M059J (cell line): ENCODE measurements around the gene MAPK14. TPM values are rescaled to one million over a fixed set of nuclear protein-coding genes. Genes with fewer than 3 reads are reported as not detected.

Experiments used
- DNase-seq: peaks from one replicate; pipeline ENCODE4 v3.0.0-alpha.2; 2012; ENCODE audit warnings: low read depth
- total RNA-seq: library from RNA; depleted of rRNA; stranded (reverse); fragments of >200 nt; shearing (Covaris generic); gene quantifications from 2 replicates; pipeline ENCODE4 v1.2.3, GENCODE V29; 2014

Gene MAPK14
- total RNA-seq, 1 experiment from 2014 or later, result 86.7 TPM

DNA sequence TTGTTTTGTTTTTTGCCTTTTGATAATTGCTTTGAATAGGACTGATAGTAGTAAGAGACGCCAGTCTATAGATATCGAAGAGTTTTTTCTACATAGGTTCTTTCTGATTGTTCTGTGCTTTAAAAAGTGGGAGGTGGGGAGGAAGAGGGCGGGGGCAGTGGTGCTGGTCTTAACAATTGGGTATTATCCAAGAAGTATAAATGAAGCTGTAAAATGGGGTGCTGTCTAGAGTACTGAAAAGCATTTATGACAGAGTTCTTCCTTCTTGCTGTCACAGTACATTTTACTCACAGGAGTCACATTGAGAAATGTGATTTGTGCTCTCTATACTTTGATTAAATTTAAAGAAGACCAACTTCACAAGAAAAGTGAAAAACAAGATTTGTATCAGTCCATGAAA lies 41.0 kb downstream of the MAPK14 start:
- DNase-seq, result no peak

DNA sequence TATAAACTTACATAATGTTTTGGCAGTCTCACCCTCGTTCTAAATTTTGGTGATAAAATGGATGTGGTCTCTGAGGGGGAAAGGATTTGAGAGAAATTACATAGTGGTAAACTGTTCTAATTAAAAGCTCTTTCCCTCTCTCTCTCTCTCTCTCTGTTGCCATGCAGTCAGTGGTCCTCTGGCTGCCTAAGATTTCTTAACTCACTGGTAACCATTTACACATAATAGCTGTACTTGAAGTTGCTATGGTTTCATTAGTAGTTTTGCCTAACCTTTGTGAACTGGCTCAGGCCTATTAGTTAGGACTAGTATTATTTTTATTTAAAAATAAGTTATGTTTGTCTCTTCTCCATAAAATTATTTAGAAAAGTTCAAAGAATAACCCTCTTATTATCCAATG lies 42.0 kb downstream of the MAPK14 start:
- no peak for DNase-seq

DNA sequence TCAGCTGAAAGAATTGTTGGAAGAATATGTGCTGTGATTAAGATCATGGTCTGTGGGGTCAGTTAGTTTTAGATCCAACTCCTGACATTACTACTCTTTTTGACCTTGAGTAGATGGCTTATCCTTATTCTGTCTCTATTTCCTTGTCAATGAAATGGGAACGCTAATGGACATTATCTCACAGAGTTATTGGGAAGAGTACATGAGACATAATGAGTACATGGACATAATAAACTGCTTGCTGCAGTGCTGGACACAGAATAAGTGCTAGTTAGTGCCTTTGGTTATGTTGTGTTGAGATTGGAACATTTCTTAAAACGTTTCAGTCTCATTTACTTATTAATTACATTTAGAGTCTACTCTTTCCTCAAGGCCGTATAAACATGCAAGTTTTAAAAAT lies 42.6 kb downstream of the MAPK14 start:
- no peak for DNase-seq

DNA sequence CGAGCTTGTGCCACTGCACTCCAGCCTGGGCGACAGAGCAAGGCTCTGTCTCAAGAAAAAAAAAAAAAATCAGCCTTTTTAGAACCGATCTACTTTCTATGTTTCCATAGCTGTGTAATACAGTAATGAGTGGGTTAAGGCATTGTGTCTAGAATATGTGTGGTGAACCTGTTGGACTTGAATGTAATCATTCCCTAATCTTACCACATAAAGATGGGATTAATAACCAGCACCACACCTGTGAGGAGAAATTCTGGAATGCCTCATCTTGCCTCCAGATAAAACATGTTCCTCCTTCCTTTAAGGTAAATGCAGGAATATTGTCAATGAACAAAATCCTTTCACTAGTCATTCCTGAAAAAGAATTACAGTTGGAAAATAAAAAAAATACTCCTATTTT lies 43.7 kb downstream of the MAPK14 start:
- no peak for DNase-seq

DNA sequence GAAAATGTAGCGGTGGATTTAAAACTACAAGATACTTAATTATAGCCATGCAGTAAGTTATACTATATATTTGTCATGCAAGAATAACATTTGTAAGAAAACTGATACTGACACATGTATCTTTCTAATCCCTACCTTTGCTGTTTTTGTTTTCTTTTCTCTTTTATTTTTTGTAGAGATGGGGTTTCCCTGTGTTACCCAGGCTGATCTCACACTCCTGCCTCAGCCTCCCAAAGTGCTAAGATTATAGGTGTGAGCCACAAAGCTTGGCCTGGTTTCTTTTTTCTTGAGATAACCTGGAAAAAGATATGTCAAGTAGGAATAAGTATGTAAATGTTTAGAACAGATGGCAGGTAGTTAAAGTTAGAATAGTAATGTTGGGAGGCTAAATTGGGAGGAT lies 44.1 kb downstream of the MAPK14 start:
- DNase-seq, result no peak

DNA sequence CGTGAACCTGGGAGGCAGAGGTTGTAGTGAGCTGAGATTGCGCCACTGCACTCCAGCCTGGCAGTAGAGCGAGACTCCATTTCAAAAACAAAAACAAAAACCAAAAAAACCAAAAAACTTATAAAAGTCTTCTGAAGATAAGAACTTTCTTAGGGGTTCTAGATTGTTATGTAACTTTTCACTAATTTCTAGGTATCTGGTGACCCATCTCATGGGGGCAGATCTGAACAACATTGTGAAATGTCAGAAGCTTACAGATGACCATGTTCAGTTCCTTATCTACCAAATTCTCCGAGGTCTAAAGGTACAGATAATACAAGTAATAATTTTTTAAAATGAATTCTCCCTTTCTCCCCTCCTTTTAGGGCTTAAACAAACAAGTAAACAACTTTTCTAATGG lies 45.1 kb downstream of the MAPK14 start:
- no peak for DNase-seq

DNA sequence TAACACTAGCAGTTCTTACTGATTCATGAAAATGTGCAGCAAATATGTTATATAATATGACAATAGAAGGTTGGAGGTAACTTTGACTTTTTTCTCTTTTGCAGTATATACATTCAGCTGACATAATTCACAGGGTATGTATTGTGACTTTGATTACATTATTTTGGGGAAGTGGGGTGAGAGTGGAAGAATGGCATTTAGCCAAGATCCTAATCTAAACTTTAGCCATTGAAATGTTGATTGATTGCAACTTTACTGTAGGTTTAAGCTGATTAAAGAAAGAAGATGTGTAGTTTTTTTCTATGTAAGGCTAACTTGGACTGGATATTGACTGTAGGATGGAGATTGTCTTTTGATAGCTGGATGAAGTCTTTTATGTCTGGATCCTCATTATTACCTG lies 46.0 kb downstream of the MAPK14 start:
- no peak for DNase-seq

DNA sequence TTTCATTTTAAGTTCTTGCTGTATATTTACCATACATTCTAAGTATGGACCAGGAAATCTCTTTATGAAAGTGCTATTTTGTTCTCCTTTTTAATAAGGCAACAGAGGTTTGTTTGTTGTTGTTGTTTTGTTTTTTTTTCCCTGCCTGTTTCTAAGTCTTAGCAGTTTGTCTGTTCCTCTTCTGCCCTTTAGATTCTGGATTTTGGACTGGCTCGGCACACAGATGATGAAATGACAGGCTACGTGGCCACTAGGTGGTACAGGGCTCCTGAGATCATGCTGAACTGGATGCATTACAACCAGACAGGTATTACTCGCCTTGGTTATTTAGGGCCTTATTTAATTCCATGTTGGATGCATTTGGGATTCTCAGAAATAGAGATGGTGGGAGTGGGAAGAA lies 48.0 kb downstream of the MAPK14 start:
- DNase-seq, result no peak

DNA sequence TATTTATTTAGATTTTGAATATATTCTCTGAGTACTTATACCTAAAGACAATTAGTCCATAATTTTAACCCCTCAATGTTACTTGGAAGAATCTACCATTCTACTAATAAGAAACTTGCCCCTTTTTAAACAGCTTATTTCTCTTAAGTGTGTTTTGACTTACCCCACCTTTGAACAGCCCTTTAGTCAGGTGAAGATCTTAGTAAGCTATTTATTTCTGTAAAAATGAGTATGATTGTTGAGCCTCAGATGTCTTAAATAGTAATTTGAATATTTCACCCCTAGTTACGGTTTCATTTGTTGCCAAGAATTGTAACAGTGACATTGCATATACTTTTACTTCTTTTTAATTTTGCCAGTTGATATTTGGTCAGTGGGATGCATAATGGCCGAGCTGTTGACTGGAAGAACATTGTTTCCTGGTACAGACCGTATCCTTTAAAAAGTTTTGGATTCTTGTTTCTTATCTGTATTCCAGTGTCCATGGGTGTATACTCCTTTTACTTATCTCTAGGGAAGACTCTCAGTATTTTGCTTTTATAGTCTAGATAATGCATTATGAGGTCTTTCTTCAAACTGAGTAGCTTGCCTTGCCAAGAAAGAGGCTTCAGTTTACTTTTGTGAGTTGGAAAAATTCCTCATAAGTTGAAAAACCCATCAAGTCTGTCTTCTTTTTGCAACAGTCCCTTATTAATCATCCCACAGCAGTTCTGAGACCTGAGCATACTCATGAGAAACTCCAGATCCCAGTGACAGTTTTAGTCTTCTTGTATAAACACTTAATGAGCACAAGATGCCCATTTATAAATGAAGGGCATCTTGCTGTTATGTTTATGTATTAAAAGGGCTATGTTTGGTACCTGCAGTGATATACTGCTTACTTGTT lies 48.8 kb downstream of the MAPK14 start:
- no peak for DNase-seq

DNA sequence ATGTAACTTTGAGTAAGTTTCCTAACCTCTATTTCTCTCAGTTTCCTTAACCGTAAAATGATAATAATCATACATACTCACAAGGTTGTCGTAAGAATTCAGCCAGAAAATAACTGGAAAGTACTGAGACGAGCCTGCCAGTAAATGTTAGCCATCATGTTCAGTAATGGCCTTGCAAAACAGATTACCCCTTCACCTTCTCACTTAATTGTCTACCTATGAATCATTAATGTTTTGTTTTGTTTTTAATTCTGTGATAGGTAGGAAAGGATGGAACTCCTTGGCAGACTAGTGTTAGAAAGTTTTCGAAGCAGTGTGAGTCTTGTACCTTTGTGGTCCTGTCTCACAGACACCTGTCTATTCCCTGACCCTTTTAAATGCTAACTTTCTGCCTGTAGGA lies 50.6 kb downstream of the MAPK14 start:
- DNase-seq, result no peak

DNA sequence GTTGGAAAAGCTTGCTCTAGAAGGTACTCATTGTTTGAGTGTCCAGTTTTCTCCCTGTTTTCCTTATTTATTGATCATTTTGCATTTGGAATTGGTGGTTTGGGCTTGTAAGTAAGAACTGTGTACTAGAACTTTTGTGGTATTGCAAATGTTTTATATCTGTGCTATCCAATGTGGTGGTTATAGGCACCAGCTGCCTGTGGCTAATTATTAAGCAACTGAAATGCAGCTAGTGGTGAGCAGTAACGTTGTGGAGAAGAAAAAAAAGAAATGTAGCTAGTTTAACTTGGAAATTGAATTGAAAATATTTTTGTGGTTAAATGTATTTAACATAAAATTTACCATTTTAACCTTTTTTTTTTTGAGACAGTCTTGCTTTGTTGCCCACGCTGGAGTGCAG lies 52.0 kb downstream of the MAPK14 start:
- DNase-seq, result no peak

DNA sequence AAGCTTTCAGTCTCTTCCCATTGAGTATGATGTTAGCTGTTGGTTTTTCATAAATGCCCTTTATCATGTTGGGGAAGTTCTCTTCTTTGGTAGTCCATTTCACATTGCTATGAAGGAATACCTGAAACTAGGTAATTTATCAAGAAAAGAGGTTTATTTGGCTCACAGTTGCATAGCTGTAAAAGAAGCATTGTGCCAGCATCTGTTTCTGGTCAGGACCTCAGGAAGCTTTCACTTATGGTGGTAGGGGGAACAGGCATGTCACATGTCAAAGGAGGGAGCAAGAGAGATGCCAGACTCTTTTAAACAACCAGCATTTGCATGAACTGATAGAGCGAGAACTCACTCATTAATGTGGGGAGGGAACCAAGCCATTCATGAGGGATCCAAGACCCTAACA lies 54.7 kb downstream of the MAPK14 start:
- DNase-seq, result no peak

DNA sequence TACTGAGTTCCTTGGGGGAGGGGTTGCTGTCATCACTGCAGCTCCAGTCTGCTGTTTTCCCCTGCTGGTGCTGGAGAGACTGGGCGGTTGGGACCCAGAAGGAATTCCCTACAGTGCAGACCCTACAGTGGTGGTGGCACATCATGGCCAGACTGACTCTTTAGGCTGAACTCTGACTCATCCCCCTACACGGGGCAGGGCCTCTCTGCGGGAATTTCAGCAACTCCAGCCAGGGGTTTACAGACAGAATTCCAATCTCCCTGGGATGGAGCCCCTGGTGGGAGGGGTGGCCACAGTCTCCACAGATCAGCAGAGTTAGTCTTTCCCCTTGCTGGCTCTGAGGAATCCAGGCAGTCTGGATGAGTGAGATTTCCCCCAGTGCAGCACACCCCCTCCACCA lies 55.8 kb downstream of the MAPK14 start:
- no peak for DNase-seq

DNA sequence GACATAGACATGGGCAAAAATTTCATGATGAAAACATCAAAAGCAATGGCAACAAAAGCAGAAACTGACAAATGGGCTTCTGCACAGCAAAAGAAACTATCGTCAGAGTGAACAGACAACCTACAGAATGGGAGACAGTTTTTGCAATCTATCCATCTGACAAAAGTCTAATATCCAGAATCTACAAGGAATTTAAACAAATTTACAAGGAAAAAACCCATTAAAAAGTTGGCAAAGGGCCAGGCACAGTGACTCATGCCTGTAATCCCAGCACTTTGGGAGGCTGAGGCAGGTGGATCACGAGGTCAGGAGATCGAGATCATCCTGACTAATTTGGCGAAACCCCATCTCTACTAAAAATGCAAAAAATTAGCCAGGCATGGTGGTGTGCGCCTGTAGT lies 60.6 kb downstream of the MAPK14 start:
- DNase-seq, result peak; percentile 52

DNA sequence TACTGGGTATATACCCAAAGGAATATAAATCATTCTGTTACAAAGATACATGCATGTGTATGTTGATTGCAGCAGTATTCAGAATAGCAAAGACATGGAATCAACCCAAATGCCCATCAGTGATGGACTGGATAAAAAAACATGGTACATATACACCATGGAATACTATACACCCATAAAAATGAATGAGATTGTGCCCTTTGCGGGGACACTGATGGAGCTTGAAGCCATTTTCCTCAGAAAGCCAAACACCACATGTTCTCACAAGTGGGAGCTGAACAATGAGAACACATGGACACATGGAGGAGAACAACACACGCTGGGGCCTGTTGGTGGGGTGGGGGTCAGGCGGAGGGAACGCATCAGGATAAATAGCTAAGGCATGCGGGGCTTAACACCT lies 61.4 kb downstream of the MAPK14 start:
- no peak for DNase-seq

DNA sequence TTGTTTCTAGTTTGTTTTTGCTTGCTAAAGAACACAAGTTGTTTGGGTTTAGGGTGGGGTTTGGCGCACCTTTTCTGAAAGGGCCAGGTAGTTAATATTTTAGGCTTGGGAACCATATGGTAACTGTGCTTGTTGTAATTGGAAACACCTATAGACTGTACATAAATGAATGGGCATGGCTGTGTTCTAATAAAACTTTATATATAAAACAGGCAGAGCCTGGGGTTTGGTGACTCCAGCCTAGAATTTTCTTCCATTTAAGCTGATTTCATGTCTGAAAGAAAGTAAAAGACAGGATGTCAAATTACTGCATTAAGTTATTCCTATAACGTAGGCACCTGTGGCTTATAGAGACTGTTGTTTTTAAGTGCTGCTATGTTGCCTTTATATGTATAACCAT lies 66.6 kb downstream of the MAPK14 start:
- DNase-seq, result no peak

DNA sequence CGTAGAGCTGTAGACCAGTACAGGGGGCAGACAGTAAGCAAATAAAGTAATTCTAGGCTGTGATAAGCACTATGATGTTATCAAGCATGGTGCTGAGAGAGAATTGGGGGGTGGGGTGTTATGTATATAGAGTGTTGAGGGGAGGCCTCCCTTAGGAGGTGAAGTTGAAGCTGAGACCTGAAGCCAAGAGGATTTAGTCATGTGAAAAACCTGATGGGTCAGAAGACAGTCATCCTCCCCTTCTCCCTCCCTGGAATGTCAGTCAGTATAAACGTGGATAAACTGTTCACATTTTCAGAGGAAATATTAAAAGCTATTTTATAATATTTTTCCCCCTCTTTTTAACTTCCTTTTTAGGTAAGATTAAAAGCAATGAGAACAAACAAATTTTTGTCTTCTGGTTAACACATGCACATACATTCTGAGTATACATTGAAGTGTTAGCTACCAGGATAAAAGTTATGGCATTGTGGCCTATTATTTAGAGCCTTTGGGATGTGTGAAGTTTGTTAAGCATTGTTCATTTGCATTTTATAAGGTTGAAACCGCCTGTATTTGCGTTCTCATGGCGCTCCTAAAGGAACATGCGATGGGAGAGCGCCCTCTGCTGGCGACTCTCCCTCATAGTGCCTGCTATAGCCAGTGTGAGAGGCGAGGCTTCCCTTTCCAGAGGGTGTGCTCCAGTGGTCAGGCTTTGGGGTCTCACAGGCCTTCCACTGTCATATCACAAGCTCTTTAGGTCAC lies 67.3 kb downstream of the MAPK14 start:
- peak; percentile 79 for DNase-seq

DNA sequence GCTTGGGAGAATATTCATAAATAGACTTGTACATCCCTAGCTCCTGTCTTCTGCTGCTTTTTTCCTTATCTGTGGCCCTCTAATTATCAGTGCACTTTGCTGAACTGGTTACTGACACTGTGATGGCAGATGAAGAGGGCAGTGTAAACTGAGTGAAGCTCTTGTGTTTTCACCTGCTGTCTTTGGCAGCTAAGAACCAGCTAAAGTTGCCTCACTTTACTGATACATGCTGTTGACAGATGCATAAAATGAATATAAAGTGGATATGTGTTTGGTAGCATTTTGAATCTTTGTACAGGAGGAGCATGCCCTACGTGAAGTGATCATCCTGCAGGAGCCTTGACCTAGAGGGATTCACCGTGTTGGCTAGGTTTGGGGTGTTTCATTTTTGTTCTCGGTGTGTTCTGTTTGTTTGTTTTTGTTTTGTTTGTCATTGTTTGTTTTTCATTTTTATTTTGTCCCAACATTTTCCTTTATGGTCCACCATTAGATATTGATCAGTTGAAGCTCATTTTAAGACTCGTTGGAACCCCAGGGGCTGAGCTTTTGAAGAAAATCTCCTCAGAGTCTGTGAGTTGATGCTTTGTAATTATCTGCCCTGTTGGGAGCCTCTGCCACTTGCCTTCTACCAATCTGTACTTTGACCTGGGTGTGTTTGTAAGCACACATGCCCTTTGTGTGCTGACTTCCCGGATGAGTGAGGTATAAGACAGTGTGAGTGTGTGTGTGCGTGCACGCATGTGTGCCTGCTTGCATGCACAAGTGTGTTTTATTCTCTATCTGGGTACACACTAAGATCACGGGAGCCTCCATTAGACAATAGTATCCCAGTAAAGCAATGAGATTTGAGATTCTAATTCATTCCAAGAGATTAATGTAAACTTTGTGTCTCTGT lies 68.1 kb downstream of the MAPK14 start:
- no peak for DNase-seq

DNA sequence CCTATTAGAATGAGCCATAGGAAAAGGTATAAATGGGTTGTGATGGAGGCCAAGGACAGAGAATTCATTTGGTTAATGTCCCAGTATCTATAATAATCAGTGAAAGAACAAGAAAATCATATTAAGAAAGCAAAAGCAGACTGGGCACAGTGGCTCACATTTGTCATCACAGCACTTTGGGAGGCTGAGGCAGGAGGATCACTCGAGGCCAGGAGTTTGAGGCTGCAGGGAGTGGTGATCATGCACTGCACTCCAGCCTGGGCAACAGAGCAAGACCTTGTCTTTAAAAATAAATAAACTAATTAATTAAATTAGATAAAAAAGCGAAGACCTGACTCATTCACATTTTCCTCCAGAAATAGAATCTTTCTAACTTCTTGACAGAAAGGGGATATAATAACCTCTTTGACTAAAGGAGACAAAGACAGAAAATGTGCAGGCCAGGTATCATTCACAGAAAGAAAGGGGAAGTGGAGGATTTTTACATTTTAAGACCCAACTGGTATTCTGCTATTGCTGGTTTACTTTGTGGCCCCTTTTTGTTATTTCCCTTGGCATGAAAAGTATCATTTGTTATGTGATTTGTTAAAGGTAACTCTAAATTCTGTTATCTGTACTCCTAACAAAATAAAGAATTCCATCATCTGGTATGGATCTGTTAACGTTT lies 70.8 kb downstream of the MAPK14 start:
- no peak for DNase-seq

DNA sequence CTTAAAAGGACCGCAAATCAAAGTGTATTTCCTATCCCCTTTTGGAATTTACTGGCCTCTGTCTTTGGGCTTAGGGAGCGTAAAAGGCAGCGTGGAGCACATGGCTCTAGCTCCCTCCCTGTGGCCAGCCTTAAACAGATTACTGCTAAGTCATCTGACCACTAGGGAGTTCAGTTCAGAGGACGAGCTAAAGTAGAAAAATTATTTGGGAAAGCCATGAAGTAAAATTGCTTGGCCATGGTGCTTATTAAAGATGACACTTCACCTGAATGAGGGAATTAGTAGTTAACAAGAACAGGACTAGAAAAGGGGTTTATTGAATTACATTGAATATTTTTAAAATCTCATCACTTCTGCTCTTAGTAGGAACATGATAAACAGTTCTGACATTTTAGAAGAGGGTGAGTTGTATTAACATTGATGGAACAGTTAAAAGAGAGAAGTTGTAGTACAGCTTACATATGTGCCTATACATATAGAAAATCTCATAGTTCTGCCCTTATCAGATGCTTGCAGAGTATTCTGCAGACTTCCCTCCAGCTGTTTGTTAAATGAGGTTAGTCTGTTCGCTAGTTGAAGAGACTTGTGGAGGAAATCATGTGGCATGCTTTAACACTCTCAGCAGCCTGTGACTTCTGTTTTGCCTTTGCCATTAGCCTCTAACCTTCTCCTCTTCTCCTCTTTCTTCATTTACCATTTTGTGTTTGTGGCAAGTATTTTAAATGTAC lies 71.5 kb downstream of the MAPK14 start:
- DNase-seq, result no peak

DNA sequence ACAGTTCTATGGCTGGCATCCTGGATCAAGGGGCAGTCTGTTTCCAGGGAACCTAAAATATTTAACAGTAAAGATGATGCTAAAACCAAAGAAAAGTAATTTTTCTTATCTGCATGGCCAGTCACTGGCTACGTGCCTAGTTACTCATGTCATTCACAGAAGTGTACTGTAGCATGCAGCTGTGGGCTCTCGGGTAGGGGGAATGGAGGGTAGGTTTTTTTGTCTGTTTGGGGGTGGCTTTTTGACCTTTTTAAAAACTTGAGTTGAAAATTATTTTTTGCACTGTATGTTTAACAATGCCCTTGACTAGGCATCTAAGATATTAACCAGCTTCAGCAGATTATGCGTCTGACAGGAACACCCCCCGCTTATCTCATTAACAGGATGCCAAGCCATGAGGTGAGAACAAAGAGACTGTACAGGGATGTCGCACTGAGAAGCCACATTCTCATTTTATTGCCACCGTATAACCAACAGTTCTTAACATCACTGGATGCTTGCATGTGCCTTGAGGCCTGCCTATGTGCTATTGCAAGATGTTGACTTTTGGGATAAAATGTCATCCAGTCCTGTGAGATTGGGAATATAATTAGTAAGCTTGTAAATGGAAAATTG lies 72.4 kb downstream of the MAPK14 start:
- no peak for DNase-seq
